ENCODE results near the gene ZYG11B. TPM values are rescaled to one million over a fixed set of nuclear protein-coding genes. Genes with fewer than 3 reads are reported as not detected.
"Not testable (repeated sequence)": the region's sequence is repeated elsewhere in the genome, so short reads cannot be mapped to it uniquely, and the experiment has no call there.

The ZYG11B gene
- total RNA-seq, 1 donor from 2014 or later = 18.2 TPM

DNA sequence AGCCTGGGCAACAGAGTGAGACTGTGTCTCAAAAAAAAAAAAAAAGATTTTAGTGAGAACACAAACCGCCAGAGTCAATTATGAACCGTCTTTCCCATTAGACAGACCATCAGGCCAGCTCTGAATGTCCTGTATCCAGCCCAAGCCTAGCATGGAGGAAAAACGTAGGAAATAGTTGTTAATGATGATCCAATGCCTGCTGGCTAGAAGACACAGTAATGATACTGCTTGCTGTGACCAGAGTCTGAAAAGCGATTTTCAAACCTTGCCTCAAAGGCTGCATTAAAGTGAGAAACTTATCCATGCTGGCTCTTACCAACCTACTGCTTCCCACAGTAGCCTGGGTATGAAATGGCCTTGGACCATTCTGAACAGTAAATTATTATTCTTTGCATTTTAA is 45.1 kb upstream of the ZYG11B start:
- DNase-seq (ENCODE audit: low read depth) (no peak), FAIRE-seq (no peak)
- Histone ChIP-seq H3K27me3 (ENCODE audit: control insufficient read depth, insufficient read depth, low read length) (no peaks in the 10 kb centered on the region), H3K36me3 (ENCODE audit: control insufficient read depth, insufficient read depth, low read length) (no peaks in the 10 kb centered on the region), H3K4me3 (ENCODE audit: low read depth, low read length) (no peak overlapping the region)
- TF ChIP-seq, protein P1, sequence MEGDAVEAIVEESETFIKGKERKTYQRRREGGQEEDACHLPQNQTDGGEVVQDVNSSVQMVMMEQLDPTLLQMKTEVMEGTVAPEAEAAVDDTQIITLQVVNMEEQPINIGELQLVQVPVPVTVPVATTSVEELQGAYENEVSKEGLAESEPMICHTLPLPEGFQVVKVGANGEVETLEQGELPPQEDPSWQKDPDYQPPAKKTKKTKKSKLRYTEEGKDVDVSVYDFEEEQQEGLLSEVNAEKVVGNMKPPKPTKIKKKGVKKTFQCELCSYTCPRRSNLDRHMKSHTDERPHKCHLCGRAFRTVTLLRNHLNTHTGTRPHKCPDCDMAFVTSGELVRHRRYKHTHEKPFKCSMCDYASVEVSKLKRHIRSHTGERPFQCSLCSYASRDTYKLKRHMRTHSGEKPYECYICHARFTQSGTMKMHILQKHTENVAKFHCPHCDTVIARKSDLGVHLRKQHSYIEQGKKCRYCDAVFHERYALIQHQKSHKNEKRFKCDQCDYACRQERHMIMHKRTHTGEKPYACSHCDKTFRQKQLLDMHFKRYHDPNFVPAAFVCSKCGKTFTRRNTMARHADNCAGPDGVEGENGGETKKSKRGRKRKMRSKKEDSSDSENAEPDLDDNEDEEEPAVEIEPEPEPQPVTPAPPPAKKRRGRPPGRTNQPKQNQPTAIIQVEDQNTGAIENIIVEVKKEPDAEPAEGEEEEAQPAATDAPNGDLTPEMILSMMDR (IDR thresholded peaks at IDR 0.05; ENCODE audit: insufficient read depth, low read length, severe bottlenecking) = no peak

DNA sequence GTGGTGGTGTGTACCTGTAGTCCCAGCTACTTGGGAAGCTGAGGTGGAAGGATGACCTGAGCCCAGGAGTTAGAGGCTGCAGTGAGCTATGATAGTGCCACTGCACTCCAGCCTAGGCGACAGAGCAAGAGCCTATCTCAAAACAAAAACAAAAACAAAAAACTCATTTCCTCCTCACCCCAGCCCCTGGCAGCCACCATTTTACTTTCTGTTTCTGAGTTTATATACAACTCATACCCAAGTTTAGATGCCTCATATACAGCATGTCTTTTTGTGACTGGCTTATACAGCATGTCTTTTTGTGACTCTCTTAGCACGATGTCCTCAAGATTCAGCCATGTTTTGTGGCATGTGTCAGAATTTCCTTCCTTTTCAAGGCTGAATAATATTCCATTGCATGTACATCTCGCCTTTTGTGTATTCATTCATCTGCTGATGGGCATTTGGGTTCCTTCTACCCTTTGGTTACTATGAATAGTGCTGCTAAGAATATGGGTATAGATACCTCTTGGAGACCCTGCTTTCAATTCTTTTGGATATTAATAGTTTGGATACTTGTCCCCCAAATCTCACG is 42.8 kb upstream of the ZYG11B start:
- TF ChIP-seq, protein P1 (IDR thresholded peaks at IDR 0.05; ENCODE audit: insufficient read depth, low read length, severe bottlenecking) = no peak
- FAIRE-seq (no peak), DNase-seq (ENCODE audit: low read depth) (no peak)
- Histone ChIP-seq H3K36me3 (ENCODE audit: control insufficient read depth, insufficient read depth, low read length) (peaks cover 2% of the 10 kb centered on the region), H3K27me3 (ENCODE audit: control insufficient read depth, insufficient read depth, low read length) (no peaks in the 10 kb centered on the region), H3K4me3 (ENCODE audit: low read depth, low read length) (no peak overlapping the region)

DNA sequence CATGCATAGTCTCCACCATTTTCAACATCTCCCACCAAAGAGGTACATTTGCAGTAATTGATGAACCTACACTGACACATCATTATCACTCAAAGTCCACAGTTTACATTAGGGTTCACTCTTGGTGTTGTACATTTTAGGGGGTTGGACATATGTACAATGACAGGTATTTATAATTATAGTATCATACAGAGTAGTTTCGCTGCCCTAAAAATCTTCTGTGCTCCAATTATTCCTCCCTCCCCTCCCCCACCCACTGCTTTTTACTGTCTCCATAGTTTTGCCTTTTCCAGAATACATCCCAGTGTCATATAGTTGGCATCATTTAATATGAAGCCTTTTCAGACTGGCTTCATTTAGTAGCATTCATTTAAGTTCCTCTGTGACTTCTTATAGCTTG is 41.7 kb upstream of the ZYG11B start:
- Histone ChIP-seq H3K36me3 (ENCODE audit: control insufficient read depth, insufficient read depth, low read length) (peaks cover 4% of the 10 kb centered on the region), H3K27me3 (ENCODE audit: control insufficient read depth, insufficient read depth, low read length) (no peaks in the 10 kb centered on the region), H3K4me3 (ENCODE audit: low read depth, low read length) (no peak overlapping the region)
- DNase-seq (ENCODE audit: low read depth) = no peak
- FAIRE-seq = no peak
- TF ChIP-seq, protein P1 (IDR thresholded peaks at IDR 0.05; ENCODE audit: insufficient read depth, low read length, severe bottlenecking) = no peak

DNA sequence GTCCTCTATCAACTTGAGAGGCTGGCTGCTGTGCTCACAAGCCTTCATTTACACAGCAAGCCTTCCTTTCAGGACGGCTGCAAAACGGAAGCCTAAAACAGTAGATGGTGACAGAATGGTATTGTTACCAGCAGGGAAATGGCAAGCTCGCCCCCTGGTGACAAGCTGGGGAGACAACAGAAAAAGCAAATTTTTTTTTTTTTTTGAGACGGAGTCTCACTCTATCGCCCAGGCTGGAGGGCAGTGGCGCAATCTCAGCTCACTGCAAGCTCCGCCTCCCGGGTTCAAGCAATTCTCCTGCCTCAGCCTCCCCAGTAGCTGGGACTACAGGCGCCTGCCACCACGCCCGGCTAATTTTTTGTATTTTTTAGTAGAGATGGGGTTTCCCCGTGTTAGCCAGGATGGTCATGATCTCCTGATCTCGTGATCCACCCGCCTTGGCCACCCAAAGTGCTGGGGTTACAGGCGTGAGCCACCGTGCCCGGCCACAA is 39.9 kb upstream of the ZYG11B start:
- not testable (repeated sequence) for H3K4me3 ChIP-seq (ENCODE audit: low read depth, low read length); H3K27me3 ChIP-seq (ENCODE audit: control insufficient read depth, insufficient read depth, low read length); H3K36me3 ChIP-seq (ENCODE audit: control insufficient read depth, insufficient read depth, low read length); FAIRE-seq
- TF ChIP-seq, protein P1 (IDR thresholded peaks at IDR 0.05; ENCODE audit: insufficient read depth, low read length, severe bottlenecking) = peak; percentile 66
- DNase-seq (ENCODE audit: low read depth) = peak; percentile 54

DNA sequence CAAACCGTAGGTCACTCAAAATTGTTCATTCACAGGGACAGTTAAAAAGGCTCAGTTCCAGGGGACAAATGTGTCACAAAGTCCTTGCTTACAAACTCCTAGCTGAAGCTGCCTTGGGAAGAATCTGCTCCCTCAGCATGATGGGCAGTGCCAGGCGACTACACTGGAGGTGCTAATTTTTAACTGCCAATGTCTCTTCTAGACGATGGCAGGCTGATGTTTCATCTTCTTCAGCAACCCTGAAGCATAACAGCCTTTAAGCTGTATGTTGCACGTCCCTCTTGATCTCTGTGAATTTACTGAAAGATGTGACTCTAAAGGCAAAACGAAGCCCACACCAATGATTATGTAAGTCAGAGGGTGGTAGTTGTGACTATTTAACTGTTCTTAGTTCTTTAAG is 39.4 kb upstream of the ZYG11B start:
- no peak overlapping the region for H3K4me3 ChIP-seq (ENCODE audit: low read depth, low read length)
- DNase-seq (ENCODE audit: low read depth) (no peak), FAIRE-seq (no peak)
- TF ChIP-seq, protein P1 (IDR thresholded peaks at IDR 0.05; ENCODE audit: insufficient read depth, low read length, severe bottlenecking) = no peak
- peaks cover 6% of the 10 kb centered on the region for H3K36me3 ChIP-seq (ENCODE audit: control insufficient read depth, insufficient read depth, low read length)
- H3K27me3 ChIP-seq (ENCODE audit: control insufficient read depth, insufficient read depth, low read length) = no peaks in the 10 kb centered on the region

DNA sequence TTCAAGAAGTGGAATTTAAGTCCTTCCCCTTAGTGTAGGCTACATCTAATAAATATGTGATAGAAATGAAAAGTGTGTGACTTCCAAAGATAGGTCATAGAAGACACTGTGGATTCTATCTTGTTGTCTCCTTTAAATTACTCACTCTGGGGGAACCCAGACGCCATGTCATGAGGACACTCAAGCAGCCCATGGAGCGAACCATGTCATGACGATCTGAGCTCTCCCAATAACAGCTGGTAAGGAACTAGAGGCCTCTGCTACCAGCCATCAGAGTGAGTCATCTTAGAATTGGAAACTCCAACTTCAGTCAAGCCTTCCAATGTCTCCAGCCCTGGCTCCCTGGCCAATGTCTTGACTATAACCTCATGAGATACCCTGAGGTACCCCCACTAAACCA is 34.4 kb upstream of the ZYG11B start:
- no peak for DNase-seq (ENCODE audit: low read depth)
- H3K4me3 ChIP-seq (ENCODE audit: low read depth, low read length) = no peak overlapping the region
- H3K36me3 ChIP-seq (ENCODE audit: control insufficient read depth, insufficient read depth, low read length) = peaks cover 12% of the 10 kb centered on the region
- no peaks in the 10 kb centered on the region for H3K27me3 ChIP-seq (ENCODE audit: control insufficient read depth, insufficient read depth, low read length)
- TF ChIP-seq, protein P1 (IDR thresholded peaks at IDR 0.05; ENCODE audit: insufficient read depth, low read length, severe bottlenecking) = no peak
- FAIRE-seq = no peak

Measured in bronchial epithelial cell (primary cell).